Measurements from ENCODE around the gene TEX261. TPM values are rescaled to one million over a fixed set of nuclear protein-coding genes. Genes with fewer than 3 reads are reported as not detected.
A peak's percentile ranks its signal among the peaks of the same experiment; 100 is the strongest.
"Not testable (repeated sequence)": the region's sequence is repeated elsewhere in the genome, so short reads cannot be mapped to it uniquely, and the experiment has no call there.

Gene TEX261
- total RNA-seq, 1 donor from 2014 or later, result 9.4 TPM

DNA sequence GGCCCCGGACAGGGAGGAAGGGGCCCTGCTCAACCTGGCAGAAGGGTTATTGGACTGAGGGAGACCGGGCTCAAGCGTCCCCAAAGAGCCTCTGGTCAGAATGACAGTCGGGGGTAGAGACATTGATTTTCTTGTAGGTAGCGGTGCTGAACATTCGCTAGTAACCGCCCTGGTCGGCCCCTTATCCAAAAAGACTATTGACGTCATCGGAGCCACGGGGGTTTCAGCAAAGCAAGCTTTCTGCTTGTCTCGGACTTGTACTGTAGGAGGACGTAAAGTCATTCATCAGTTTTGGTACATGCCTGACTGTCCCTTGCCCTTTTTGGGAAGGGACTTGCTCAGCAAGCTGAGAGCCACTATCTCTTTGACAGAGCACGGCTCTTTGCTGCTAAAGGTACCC is 26.7 kb upstream of the TEX261 start:
- not testable (repeated sequence) for H3K9ac ChIP-seq; DNase-seq (ENCODE audit: low spot score); H3F3A ChIP-seq (ENCODE audit: low read depth); H3K9me3 Mint-ChIP-seq; H3K27ac ChIP-seq; H3K36me3 ChIP-seq; H3K79me2 ChIP-seq (ENCODE audit: low read depth); H3K27me3 Mint-ChIP-seq (ENCODE audit: insufficient read depth, low read depth); H2AFZ ChIP-seq (replicated peaks); H3K4me3 ChIP-seq; H3K4me2 ChIP-seq; H3K27ac Mint-ChIP-seq; H3K9me3 ChIP-seq (ENCODE audit: low read depth); H3K4me3 Mint-ChIP-seq; H4K20me1 ChIP-seq (ENCODE audit: low read depth); H3K36me3 Mint-ChIP-seq
- peaks cover 14% of the 10 kb centered on the region for H3K4me1 Mint-ChIP-seq
- peaks cover 16% of the 10 kb centered on the region for H3K27me3 ChIP-seq
- H3K4me1 ChIP-seq, result peaks cover 12% of the 10 kb centered on the region

DNA sequence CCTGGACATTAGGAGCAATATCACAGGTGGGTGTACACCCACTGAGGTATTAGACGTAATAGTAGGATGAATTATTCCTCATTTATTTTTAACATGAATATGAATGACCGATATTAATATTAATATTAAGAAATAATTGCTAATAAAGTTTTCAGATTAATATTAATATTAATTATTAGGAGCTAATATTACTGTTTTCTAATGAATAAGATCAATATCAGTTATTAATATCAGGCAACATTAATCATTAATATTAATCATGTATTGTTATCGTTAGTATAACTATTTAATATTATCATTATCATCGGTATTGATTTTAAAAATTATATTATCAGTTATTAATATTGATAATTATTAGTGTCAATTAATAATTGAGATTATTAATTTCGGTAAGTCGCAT is 25.3 kb upstream of the TEX261 start:
- peaks cover 12% of the 10 kb centered on the region for H3K4me1 ChIP-seq
- H3K79me2 ChIP-seq (ENCODE audit: low read depth); H2AFZ ChIP-seq (replicated peaks); DNase-seq (ENCODE audit: low spot score); H3K9me3 Mint-ChIP-seq; H3K4me3 ChIP-seq; H3K9ac ChIP-seq; H3K9me3 ChIP-seq (ENCODE audit: low read depth); H3K27ac ChIP-seq; H3K27me3 ChIP-seq; H3K4me2 ChIP-seq; H3K36me3 Mint-ChIP-seq; H3K36me3 ChIP-seq; H3K27ac Mint-ChIP-seq; H3K27me3 Mint-ChIP-seq (ENCODE audit: insufficient read depth, low read depth); H3F3A ChIP-seq (ENCODE audit: low read depth); H3K4me3 Mint-ChIP-seq; H4K20me1 ChIP-seq (ENCODE audit: low read depth): not testable (repeated sequence)
- H3K4me1 Mint-ChIP-seq, result peaks cover 14% of the 10 kb centered on the region

DNA sequence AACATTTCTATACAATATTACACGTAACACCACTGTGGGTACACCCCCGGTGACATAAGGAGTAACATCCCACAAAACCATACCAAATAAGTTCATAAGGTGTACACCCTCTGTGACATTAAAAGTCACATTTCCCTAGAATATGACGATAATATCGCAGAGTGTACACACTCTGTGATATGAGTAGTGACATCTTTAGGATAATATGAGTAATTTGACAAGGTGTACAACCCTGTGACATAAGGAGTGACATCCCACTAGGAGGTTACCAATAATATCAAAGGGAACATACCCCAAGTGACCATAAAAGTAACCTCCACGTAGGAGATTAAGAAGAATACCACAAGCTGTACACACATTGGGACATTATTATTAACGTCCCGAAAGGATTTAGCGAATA is 24.0 kb upstream of the TEX261 start:
- no peak for TF ChIP-seq EZH2phosphoT487 (IDR thresholded peaks at IDR 0.05)
- no peak for TF ChIP-seq EZH2 (IDR thresholded peaks at IDR 0.05)
- TF ChIP-seq, protein P1, sequence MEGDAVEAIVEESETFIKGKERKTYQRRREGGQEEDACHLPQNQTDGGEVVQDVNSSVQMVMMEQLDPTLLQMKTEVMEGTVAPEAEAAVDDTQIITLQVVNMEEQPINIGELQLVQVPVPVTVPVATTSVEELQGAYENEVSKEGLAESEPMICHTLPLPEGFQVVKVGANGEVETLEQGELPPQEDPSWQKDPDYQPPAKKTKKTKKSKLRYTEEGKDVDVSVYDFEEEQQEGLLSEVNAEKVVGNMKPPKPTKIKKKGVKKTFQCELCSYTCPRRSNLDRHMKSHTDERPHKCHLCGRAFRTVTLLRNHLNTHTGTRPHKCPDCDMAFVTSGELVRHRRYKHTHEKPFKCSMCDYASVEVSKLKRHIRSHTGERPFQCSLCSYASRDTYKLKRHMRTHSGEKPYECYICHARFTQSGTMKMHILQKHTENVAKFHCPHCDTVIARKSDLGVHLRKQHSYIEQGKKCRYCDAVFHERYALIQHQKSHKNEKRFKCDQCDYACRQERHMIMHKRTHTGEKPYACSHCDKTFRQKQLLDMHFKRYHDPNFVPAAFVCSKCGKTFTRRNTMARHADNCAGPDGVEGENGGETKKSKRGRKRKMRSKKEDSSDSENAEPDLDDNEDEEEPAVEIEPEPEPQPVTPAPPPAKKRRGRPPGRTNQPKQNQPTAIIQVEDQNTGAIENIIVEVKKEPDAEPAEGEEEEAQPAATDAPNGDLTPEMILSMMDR (IDR thresholded peaks at IDR 0.05), result no peak
- H3K4me3 ChIP-seq, result no peak overlapping the region
- H4K20me1 ChIP-seq (ENCODE audit: low read depth), result no peaks in the 10 kb centered on the region

DNA sequence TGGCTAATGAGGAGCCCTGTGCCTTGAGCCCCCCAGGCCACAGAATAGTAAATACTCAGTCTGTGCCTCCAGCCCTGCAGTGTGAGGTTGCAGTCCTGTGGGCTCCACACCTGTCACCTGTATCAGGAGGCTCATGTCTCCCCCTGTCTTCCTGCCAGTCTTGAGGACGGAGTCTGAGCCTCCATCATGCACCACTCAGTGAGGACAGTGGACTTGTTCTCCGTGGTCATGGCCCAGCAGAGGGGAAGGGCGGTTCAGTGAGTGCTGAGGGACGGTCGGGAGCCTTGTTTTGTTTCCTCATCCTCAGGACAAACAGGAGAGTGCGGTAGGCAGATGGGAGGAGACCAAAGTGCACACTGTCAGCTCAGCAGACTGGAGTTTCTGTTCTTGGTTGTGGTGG is 17.1 kb upstream of the TEX261 start:
- DNase-seq (ENCODE audit: low spot score); H3K9me3 Mint-ChIP-seq; H3K4me3 Mint-ChIP-seq; H3K9ac ChIP-seq; H3K4me3 ChIP-seq; H3K27me3 Mint-ChIP-seq (ENCODE audit: insufficient read depth, low read depth); H4K20me1 ChIP-seq (ENCODE audit: low read depth); H3F3A ChIP-seq (ENCODE audit: low read depth); H2AFZ ChIP-seq (replicated peaks); H3K36me3 ChIP-seq; H3K36me3 Mint-ChIP-seq; H3K4me2 ChIP-seq; H3K27ac Mint-ChIP-seq; H3K9me3 ChIP-seq (ENCODE audit: low read depth); H3K27ac ChIP-seq; H3K79me2 ChIP-seq (ENCODE audit: low read depth); H3K4me1 Mint-ChIP-seq; H3K4me1 ChIP-seq: not testable (repeated sequence)
- H3K27me3 ChIP-seq, result peaks cover 32% of the 10 kb centered on the region

More for the DNA sequence above, 24.0 kb upstream of the TEX261 start:
- no peaks in the 10 kb centered on the region for H3K79me2 ChIP-seq (ENCODE audit: low read depth)
- H3K4me1 ChIP-seq, result peaks cover 12% of the 10 kb centered on the region
- H3K27ac ChIP-seq, result no peak overlapping the region
- no peaks in the 10 kb centered on the region for H3K9me3 ChIP-seq (ENCODE audit: low read depth)
- H3K27me3 ChIP-seq, result peaks cover 10% of the 10 kb centered on the region
- no peaks in the 10 kb centered on the region for H3K36me3 ChIP-seq
- DNase-seq (ENCODE audit: low spot score), result no peak
- H3K4me1 Mint-ChIP-seq, result peaks cover 14% of the 10 kb centered on the region
- no peaks in the 10 kb centered on the region for H3K27me3 Mint-ChIP-seq (ENCODE audit: insufficient read depth, low read depth)
- H3K4me2 ChIP-seq, result no peak overlapping the region
- peaks cover 3% of the 10 kb centered on the region for H3K9me3 Mint-ChIP-seq
- no peak overlapping the region for H3K27ac Mint-ChIP-seq
- H3K36me3 Mint-ChIP-seq, result no peaks in the 10 kb centered on the region
- H2AFZ ChIP-seq (replicated peaks), result no peak overlapping the region
- H3K4me3 Mint-ChIP-seq, result no peak overlapping the region
- no peak overlapping the region for H3K9ac ChIP-seq
- no peaks in the 10 kb centered on the region for H3F3A ChIP-seq (ENCODE audit: low read depth)

DNA sequence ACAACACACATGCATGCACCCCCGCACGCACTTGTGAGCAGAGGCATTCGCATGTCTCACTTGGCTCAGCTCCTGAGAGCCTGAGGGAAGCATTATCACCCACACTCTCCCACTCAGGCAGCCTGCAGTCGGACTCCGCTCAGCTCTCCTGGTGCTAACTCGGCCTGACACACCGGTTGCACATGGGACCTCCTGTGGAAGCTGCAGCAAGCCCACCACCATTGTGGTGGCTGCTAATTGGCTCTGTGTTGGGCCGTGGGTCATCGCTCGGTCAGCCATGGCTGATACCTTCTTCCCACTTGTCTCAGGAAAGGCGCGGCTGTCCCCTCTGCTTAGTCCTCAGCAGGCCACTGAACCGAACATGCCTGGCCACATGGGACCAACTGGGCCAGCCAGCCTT is 13.7 kb upstream of the TEX261 start:
- Histone ChIP-seq H3K4me2 (no peak overlapping the region), H3K4me3 (no peak overlapping the region), H3K4me1 (no peaks in the 10 kb centered on the region), H3K9me3 (ENCODE audit: low read depth) (no peaks in the 10 kb centered on the region), H3K79me2 (ENCODE audit: low read depth) (no peaks in the 10 kb centered on the region), H3K9ac (no peak overlapping the region), H3K27me3 (peaks cover 23% of the 10 kb centered on the region), H2AFZ (replicated peaks) (no peak overlapping the region), H3K27ac (no peak overlapping the region), H3K36me3 (no peaks in the 10 kb centered on the region), H3F3A (ENCODE audit: low read depth) (no peaks in the 10 kb centered on the region), H4K20me1 (ENCODE audit: low read depth) (no peaks in the 10 kb centered on the region)
- no peak for TF ChIP-seq EZH2 (IDR thresholded peaks at IDR 0.05)
- TF ChIP-seq EZH2phosphoT487 (IDR thresholded peaks at IDR 0.05), result no peak
- TF ChIP-seq, protein P1 (IDR thresholded peaks at IDR 0.05), result no peak
- H3K27me3 Mint-ChIP-seq (ENCODE audit: insufficient read depth, low read depth), result peaks cover 4% of the 10 kb centered on the region
- no peaks in the 10 kb centered on the region for H3K36me3 Mint-ChIP-seq
- H3K9me3 Mint-ChIP-seq, result no peaks in the 10 kb centered on the region
- no peak overlapping the region for H3K27ac Mint-ChIP-seq
- peak; percentile 24 for DNase-seq (ENCODE audit: low spot score)
- no peaks in the 10 kb centered on the region for H3K4me1 Mint-ChIP-seq
- H3K4me3 Mint-ChIP-seq, result no peak overlapping the region

Data from neural progenitor cell (in vitro differentiated cells).